HG03108 (cell line): ENCODE measurements around the gene CR1L.
"Not testable (repeated sequence)": the region's sequence is repeated elsewhere in the genome, so short reads cannot be mapped to it uniquely, and the experiment has no call there.

Experiments used
- ATAC-seq: cut with Tn5 transposase; IDR thresholded peaks from one replicate; pipeline ENCODE4 v1.9.1; 2021; ENCODE audit warnings: moderate library complexity; ENCODE audit not compliant: unreplicated experiment

Gene CR1L

DNA sequence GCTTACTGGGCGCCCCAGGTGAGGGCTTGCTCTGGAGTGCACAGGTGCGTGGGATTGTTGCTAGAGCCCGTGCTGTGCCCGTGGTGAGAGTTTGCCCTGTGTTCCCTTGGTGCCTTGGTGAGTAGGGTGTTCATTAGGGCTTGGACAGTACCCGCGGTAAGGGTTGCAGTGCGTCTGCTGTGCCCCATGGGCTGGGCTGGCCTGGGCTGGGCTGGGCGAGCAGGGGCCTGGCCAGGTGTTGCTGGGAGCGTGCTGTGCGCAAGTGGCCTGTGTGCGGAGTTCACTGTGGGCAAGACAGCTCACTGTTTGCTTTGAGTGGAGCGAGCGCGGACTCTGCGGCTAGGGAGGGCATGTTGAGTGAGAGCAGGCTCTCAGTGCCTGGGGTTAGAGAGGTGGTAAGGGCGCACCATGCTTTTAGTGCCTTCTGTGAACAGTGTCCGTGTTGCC is 725 bp downstream of the CR1L start:
- ATAC-seq: no peak

- ATAC-seq: no peak
Measured at GRCh38 chr1:207646171-207646570, 1.2 kb downstream of the CR1L start.

GRCh38 chr1:207646944-207647579 is 2.1 kb downstream of the CR1L start:
- no peak for ATAC-seq

GRCh38 chr1:207647671-207648333 is 2.9 kb downstream of the CR1L start:
- no peak for ATAC-seq

DNA sequence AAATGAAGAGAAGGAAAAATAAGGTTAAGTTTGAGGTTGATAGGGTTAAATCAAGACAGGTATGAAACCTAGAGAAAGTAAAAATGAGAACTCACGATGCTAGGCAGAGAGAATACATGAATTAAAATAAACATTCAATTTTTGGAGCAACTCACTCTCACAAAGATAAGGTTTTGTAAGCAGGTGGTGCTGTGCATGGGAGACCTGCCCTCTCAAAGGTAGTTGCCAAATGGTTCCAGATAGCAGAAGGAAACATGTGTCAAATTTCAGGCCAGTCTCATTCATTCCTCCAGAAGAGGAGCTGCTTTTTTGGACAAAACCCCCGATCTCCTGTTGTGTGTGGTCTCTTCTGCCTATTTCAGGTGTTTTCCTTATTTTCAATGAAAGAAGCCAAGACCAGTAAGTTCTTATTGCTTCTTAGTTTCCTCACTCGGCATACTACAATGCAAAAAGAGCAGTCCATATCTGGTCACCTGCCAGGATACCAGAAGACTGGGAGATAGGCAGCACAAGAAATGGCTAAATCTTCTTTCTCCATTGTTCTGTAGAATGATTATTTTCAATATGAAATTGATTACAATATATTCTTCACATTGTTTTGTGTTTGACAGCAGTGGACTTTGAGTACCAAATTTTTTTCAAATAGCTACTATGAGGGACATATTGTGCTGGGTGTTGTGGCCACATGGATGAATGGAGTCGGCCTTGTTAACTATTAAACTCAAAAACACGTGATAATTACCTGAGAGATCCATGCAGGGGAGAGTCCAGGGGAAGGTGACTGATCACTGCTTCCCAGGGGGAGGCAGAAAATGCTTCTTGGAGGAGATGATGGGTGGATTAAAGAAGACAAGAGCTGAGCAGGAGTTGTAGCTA is 3.6 kb downstream of the CR1L start:
- ATAC-seq: no peak

DNA sequence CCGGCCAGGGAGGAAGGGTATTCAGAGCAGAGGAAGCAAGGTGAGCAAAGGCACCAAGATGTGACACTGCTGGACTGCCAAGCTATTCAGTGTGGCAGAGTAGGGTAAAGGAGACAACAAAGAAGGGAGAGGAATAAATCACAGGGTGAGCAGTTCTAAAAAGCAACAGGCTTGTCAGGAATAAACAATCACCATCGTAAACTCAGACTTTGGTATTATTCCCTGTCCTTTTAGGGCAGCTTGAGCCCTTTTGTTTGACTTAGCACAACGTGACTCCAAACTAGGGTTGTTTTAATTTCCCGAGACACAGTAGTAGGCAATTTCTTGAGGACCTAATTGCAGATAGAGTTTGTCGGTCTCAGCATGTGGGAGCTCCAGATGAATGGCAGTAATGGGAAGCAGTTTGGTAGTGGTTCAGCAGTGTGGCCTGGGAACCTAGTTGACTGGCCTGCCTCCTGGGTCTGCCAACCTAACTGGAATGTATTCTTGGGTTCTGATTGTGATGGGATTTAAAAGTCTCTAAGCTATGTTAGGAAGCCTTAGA is 4.3 kb downstream of the CR1L start:
- no peak for ATAC-seq

- no peak for ATAC-seq
Measured at GRCh38 chr1:207649865-207650580, 5.1 kb downstream of the CR1L start.

DNA sequence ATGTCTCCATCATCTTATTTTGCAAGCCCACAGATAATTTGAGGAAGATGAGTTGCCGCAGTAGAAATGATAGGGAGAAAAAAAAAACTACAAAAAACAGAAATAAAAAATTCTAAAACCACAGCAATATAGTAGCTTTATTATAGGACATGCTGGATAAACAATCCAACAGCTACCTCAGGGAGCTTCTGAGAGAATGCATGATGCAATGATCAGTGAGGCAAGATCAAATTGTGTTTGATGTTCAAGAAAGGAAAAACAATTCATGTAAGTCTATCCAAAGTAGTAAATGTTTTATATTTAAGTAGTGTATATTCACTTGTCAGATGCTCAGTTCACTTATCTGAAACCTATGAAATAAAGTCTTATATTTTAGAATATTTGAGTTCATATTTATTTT is 6.7 kb downstream of the CR1L start:
- ATAC-seq: no peak

- ATAC-seq: no peak
Measured at GRCh38 chr1:207654320-207654719, 9.4 kb downstream of the CR1L start.

DNA sequence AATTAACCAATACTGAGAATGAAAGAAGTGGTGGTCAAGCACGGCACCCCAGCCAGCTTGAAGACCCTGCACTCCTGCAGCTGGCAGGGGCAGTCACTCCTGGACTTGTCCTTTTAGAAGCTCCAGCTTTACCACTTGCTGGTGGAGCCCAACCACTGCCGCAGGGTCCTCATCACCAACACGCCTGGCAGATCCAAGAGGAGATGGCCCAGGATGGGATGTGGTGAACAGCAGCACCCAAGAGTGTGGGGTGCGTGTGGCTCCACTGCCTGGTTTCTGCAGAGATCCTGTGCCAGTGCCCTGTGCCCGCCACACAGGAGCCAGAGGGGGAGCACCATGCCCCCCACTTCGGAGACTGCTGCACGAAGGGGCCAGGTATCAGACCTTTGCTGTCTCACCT is 13.5 kb downstream of the CR1L start:
- no peak for ATAC-seq

DNA sequence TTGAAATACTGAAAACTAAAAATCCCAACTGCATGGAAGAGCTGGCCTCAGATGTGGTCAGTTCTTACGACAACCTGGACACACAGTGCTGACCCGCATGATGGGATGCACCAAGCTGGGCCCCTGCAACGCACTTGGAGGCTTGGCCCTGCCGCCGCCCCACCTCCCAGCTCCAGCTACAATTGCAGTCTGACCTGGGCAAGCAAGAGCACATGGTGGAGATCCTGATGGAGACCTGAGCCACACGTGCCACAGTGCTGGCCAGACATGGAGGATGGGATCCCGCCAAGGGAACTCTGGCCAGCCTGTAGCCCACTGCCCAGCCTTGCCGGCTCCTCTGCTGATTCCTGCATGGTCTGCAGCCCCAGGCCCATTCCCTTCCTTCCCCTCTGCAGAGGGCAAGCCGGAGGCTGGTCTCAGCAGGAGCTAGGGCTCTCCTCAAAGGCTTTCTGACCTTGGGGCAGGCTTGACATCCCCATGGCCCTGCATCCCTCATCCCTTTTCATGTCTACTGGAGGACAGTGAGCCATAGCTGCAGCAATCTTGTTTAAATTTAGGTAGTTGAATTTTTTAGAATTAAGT is 14.1 kb downstream of the CR1L start:
- ATAC-seq: no peak

- no peak for ATAC-seq
Measured at GRCh38 chr1:207659545-207660153, 14.7 kb downstream of the CR1L start.

GRCh38 chr1:207661420-207661819 is 16.5 kb downstream of the CR1L start:
- not testable (repeated sequence) for ATAC-seq

DNA sequence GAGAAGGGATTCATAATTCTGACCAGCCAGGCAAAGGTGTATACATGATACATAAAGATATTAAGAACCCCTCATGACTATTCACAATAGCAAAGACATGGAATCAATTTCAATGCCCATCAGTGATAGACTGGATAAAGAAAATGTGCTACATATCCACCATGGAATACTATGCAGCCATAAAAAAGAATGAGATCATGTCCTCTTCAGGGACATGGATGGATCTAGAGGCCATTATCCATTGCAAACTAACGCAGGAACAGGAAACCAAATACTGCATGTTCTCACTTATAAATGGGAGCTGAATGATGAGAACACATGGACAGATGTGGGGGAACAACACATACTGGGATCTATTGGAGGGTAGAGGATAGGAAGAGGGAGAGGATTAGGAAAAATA is 21.4 kb downstream of the CR1L start:
- ATAC-seq: no peak

GRCh38 chr1:207669528-207670009 is 24.6 kb downstream of the CR1L start:
- no peak for ATAC-seq

- ATAC-seq: peak; percentile 67
Measured at GRCh38 chr1:207670192-207670591, 25.3 kb downstream of the CR1L start.

DNA sequence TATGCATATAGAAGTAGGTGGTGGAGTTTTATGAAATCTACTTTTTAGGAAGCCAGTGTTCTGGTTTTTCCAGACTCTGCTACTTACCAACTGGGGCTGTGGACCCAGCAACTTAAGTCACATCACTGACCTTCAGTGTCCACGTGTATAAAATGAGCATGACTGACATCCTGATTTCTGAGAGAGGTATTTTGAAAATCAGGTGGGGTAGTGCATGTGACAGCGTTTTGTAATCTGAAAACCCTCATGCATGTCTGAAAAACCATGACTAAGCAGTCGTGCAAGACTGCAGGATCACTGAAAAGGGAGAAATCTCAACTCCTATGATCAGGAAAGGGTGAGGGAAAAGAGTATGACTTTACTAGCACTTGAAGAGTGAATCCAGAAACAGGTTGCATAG is 26.1 kb downstream of the CR1L start:
- no peak for ATAC-seq

DNA sequence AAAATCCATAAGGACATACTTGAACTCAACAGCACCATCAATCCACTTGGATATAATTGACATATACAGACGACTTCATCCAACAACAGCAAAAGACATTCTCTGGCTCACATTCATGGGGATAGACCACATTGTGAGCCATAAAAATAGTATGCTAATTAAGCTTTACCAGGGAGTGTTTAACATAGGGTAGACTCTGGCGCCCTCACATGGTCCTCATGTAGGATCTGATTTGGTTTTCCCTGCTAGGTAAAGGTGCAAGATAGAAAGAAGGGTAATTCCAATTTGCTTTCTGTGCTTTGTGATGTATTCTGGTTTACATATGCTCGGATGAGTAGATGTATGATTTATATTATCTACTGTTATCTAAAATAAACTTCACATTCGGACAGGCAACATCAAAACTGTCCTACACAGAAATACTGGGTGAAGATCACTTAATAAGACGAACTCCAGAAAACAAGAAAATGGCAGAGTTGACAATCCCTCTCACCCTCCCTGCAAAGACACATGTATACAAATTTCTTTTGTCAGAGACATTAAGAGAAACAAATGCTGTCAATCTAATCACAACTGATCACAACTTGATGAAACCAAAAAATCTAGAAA is 27.7 kb downstream of the CR1L start:
- ATAC-seq: no peak

- ATAC-seq: no peak
Measured at GRCh38 chr1:207673399-207673798, 28.5 kb downstream of the CR1L start.

- no peak for ATAC-seq
Measured at GRCh38 chr1:207676153-207676552, 31.2 kb downstream of the CR1L start.
